ENCODE measurements around the gene NXF3.
"Not testable (repeated sequence)": the region's sequence is repeated elsewhere in the genome, so short reads cannot be mapped to it uniquely, and the experiment has no call there.

GRCh38 chrX:103136528-103136927, 43.6 kb upstream of the NXF3 start:
- not testable (repeated sequence) for TF ChIP-seq CTCF (conservative IDR thresholded peaks at IDR 0.05; ENCODE audit: low read depth in 2 of 2); CREB1 (CRISPR knock-in tag; IDR thresholded peaks at IDR 0.05; ENCODE audit: low read depth); REST (IDR thresholded peaks at IDR 0.05; ENCODE audit: unreplicated experiment); EZH2 (IDR thresholded peaks at IDR 0.05; ENCODE audit: low read depth, unreplicated experiment); EZH2phosphoT487 (IDR thresholded peaks at IDR 0.05; ENCODE audit: unreplicated experiment); POLR2AphosphoS5 (IDR thresholded peaks at IDR 0.05; ENCODE audit: low read depth); ZNF462 (CRISPR knock-in tag; IDR thresholded peaks at IDR 0.05); STAT1 (IDR thresholded peaks at IDR 0.05; ENCODE audit: unreplicated experiment); JUNB (IDR thresholded peaks at IDR 0.05; ENCODE audit: unreplicated experiment); NANOG (IDR thresholded peaks at IDR 0.05; ENCODE audit: borderline replicate concordance); ETS1 (IDR thresholded peaks at IDR 0.05)
